T-helper 17 cell (primary cell): ENCODE measurements around the gene TSPYL4. TPM values are rescaled to one million over a fixed set of nuclear protein-coding genes. Genes with fewer than 3 reads are reported as not detected.

Experiments
- ATAC-seq: fragments of 150-1000 bp; cut with Tn5 transposase; 2 replicates; pipeline ENCODE4 v1.10.0; 2021; ENCODE audit warnings: mild to moderate bottlenecking, moderate library complexity
- DNase-seq, 3 donors: peaks; one replicate each; pipeline versions ENCODE4 v3.0.0 to v3.0.0-alpha.2; 2020 to 2021
- H3K9me3 ChIP-seq: one replicate; pipeline ENCODE4 v1.7.0; 2013; ENCODE audit warnings: low read length, mild to moderate bottlenecking; ENCODE audit not compliant: control insufficient read depth, poor library complexity, severe bottlenecking
- H3K27ac Mint-ChIP-seq: one replicate; pipeline ENCODE4 v1.8.0; 2022; ENCODE audit warnings: mild to moderate bottlenecking, moderate library complexity, mixed read lengths
- H3K27me3 Mint-ChIP-seq: one replicate; pipeline ENCODE4 v1.8.0; 2022; ENCODE audit warnings: mixed read lengths
- H3K36me3 Mint-ChIP-seq: one replicate; pipeline ENCODE4 v1.8.0; 2022; ENCODE audit warnings: low read depth, mixed read lengths
- H3K4me1 Mint-ChIP-seq: one replicate; pipeline ENCODE4 v1.8.0; 2022; ENCODE audit warnings: mild to moderate bottlenecking, mixed read lengths
- H3K4me3 Mint-ChIP-seq: one replicate; pipeline ENCODE4 v1.8.0; 2022; ENCODE audit warnings: mild to moderate bottlenecking, moderate library complexity, mixed read lengths
- total RNA-seq, 4 donors: library from RNA in 2 of 4; stranded (reverse) in 2 of 4; gene quantifications; one replicate each; pipeline ENCODE4 v1.2.3 and lab custom pipeline; 2022 to 2026

TSPYL4 gene
- total RNA-seq, 2 donors from 2014 or later = 45.8 to 56.5 TPM

GRCh38 chr6:116239256-116239655, 14.6 kb downstream of the TSPYL4 start:
- H3K9me3 ChIP-seq = no peaks in the 10 kb centered on the region
- H3K27ac Mint-ChIP-seq = no peak overlapping the region
- ATAC-seq = no peak

DNA sequence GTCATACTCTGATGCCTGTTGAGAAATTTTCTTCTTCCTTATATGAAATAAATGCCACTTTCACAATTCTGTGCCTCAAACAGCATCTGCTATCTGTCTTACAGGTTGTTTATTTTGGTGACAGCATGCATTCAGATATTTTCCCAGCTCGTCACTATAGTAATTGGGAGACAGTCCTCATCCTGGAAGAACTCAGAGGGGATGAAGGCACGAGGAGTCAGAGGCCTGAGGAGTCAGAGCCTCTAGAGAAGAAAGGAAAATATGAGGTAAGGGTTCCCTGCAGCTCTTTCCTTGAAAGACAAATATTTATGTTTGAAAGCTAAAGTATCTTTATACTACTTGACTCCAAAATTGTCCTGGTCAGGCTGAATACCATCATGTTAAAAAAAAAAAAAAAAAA, 15.8 kb downstream of the TSPYL4 start:
- H3K36me3 Mint-ChIP-seq = peaks cover 2% of the 10 kb centered on the region
- H3K27me3 Mint-ChIP-seq = no peaks in the 10 kb centered on the region
- no peak for ATAC-seq
- H3K4me3 Mint-ChIP-seq = no peak overlapping the region
- no peak for DNase-seq
- no peaks in the 10 kb centered on the region for H3K9me3 ChIP-seq
- no peaks in the 10 kb centered on the region for H3K4me1 Mint-ChIP-seq
- no peak overlapping the region for H3K27ac Mint-ChIP-seq

More at GRCh38 chr6:116239256-116239655, 14.6 kb downstream of the TSPYL4 start:
- H3K4me3 Mint-ChIP-seq = no peak overlapping the region
- H3K36me3 Mint-ChIP-seq = peaks cover 2% of the 10 kb centered on the region
- H3K4me1 Mint-ChIP-seq = no peaks in the 10 kb centered on the region
- H3K27me3 Mint-ChIP-seq = no peaks in the 10 kb centered on the region
- no peak for DNase-seq

GRCh38 chr6:116234689-116235088, 19.2 kb downstream of the TSPYL4 start:
- ATAC-seq (no peak), DNase-seq (no peak)
- Mint-ChIP-seq H3K27me3 (no peaks in the 10 kb centered on the region), H3K4me3 (no peak overlapping the region), H3K36me3 (peaks cover 6% of the 10 kb centered on the region), H3K27ac (no peak overlapping the region), H3K4me1 (peaks cover 3% of the 10 kb centered on the region)
- no peaks in the 10 kb centered on the region for H3K9me3 ChIP-seq

DNA sequence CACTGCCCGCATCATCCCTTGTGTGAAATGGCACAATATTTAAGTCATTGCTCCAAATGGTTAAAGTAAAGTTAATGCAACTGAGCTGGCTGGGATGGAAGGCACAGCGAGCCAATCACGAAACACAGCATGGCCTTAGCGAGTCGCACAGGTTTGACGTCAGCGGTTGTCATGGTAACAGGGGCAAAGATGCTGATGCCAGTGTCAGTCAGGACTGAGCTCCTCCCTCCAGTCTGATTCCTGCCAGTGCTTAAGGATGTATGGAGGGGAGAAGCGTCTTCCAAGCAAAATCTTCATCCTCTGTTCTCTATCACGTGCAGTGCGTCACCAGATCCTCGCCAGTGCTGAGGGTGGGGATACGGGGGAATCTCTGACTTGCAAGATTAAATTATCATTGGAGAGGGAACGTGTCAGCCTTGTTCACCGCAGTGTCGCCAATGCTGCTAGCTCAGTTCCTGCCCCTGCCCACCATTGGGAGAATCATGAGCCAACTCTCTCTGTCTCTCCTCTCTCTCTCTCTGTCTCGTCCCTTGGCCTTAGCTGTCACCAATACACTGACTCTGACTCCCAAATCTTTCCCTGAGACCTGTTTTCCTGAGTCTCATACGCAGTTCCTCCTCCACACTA, 24.5 kb downstream of the TSPYL4 start:
- peak overlapping the region; percentile 72 for H3K27ac Mint-ChIP-seq
- DNase-seq (no peak), ATAC-seq (no peak)
- H3K36me3 Mint-ChIP-seq = peaks cover 16% of the 10 kb centered on the region
- no peak overlapping the region for H3K4me3 Mint-ChIP-seq
- H3K27me3 Mint-ChIP-seq = no peaks in the 10 kb centered on the region
- peaks cover 18% of the 10 kb centered on the region for H3K4me1 Mint-ChIP-seq
- H3K9me3 ChIP-seq = no peaks in the 10 kb centered on the region

DNA sequence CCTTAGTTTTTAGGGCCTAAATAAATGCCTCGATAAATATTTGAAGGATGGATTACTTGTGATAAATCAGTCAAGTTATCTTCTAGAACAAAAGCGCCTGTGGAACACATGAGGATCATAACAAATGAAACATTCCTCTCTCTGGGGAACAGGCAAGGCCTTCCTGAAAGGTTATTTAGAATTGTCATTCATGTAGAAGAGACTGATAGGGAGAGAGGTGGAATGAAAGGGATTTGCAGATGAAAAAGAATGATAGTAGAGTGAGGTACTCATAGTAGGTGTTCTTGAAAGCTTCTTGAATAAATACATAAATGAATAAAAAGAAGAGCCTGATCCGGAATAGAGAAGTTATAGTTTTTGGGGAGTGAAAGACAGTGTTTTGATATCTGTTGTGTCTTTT, 30.5 kb downstream of the TSPYL4 start:
- Mint-ChIP-seq H3K27ac (no peak overlapping the region), H3K4me3 (no peak overlapping the region), H3K36me3 (peaks cover 8% of the 10 kb centered on the region), H3K27me3 (no peaks in the 10 kb centered on the region), H3K4me1 (peaks cover 10% of the 10 kb centered on the region)
- no peaks in the 10 kb centered on the region for H3K9me3 ChIP-seq
- DNase-seq = no peak
- no peak for ATAC-seq

DNA sequence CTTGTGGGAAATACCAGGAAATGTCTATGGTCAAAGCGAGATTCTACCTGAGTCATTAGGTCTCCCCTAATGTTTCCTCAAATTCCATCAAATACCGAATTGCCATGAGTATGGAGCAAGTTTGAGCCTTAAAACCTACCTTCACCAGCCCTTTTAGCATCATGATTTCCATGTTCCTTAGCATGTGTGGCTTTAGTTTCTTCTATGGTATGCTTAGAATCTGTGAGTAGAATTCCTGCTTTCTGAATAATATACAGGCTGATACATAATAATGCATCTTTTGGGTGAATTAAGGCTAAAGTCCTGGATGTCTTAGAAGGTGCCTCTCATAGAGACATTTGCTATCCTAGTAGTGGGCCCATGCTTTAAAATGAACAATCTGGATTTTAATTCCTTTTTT, 32.0 kb downstream of the TSPYL4 start:
- Mint-ChIP-seq H3K36me3 (peaks cover 8% of the 10 kb centered on the region), H3K4me3 (no peak overlapping the region), H3K27ac (no peak overlapping the region), H3K27me3 (no peaks in the 10 kb centered on the region), H3K4me1 (peaks cover 10% of the 10 kb centered on the region)
- ATAC-seq (no peak), DNase-seq (no peak)
- H3K9me3 ChIP-seq = no peaks in the 10 kb centered on the region

GRCh38 chr6:116221067-116221466, 32.8 kb downstream of the TSPYL4 start:
- DNase-seq = no peak

GRCh38 chr6:116218866-116219265, 35.0 kb downstream of the TSPYL4 start:
- no peak for ATAC-seq
- no peaks in the 10 kb centered on the region for H3K27me3 Mint-ChIP-seq
- peaks cover 3% of the 10 kb centered on the region for H3K36me3 Mint-ChIP-seq
- DNase-seq = no peak
- no peak overlapping the region for H3K4me3 Mint-ChIP-seq
- H3K27ac Mint-ChIP-seq = no peak overlapping the region
- no peaks in the 10 kb centered on the region for H3K9me3 ChIP-seq
- no peaks in the 10 kb centered on the region for H3K4me1 Mint-ChIP-seq

More at GRCh38 chr6:116221067-116221466, 32.8 kb downstream of the TSPYL4 start:
- Mint-ChIP-seq H3K27ac (no peak overlapping the region), H3K4me1 (peaks cover 10% of the 10 kb centered on the region), H3K36me3 (peaks cover 8% of the 10 kb centered on the region), H3K4me3 (no peak overlapping the region), H3K27me3 (no peaks in the 10 kb centered on the region)
- ATAC-seq = no peak
- H3K9me3 ChIP-seq = no peaks in the 10 kb centered on the region

DNA sequence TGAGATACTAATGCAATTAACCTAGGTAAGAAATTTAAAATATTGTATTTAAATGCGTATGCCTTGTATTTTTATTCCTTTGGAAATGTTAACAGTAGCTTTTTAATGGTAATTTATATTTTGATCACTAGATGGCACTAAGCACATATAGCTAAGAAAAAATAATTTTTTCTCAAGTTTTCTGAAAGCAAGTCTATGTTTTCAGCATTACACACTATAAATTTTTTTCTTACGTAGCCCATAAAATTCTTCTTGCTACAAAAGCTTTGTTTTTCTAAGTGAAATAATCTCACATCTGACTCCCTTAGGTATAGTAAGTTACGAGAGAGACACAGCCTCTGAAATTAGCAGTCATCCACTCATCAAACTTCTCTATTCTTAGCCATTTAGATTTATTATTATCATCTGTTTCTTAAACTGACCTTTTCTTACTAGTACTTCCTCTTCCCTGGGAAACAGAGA, 35.7 kb downstream of the TSPYL4 start:
- Mint-ChIP-seq H3K36me3 (peaks cover under 1% of the 10 kb centered on the region), H3K4me1 (no peaks in the 10 kb centered on the region), H3K27me3 (no peaks in the 10 kb centered on the region), H3K27ac (no peak overlapping the region), H3K4me3 (no peak overlapping the region)
- no peak for ATAC-seq
- DNase-seq = no peak
- no peaks in the 10 kb centered on the region for H3K9me3 ChIP-seq

DNA sequence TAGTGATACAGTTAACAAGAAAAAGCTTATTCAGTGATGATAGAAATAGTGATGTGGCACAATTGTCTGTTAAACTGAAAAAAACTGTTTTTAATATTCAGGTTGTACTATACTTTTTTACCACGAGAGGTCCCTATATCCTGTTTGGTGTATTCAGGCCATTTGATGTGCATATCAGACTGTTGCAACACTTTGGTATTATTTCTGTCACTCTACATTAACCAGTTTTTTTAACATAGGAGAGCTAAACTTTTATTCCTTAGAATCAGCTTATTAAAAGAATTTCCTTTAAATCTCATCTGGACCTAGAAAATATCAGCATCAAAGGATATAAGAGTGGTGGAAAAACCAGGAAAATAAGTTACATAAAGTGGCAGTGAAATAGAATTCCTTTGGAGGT, 36.8 kb downstream of the TSPYL4 start:
- no peaks in the 10 kb centered on the region for H3K9me3 ChIP-seq
- no peak overlapping the region for H3K4me3 Mint-ChIP-seq
- ATAC-seq (peak; percentile 76), DNase-seq (no peak)
- no peaks in the 10 kb centered on the region for H3K4me1 Mint-ChIP-seq
- H3K36me3 Mint-ChIP-seq = no peaks in the 10 kb centered on the region
- no peak overlapping the region for H3K27ac Mint-ChIP-seq
- H3K27me3 Mint-ChIP-seq = no peaks in the 10 kb centered on the region

GRCh38 chr6:116215414-116215813, 38.5 kb downstream of the TSPYL4 start:
- Mint-ChIP-seq H3K27me3 (no peaks in the 10 kb centered on the region), H3K4me1 (no peaks in the 10 kb centered on the region), H3K27ac (no peak overlapping the region), H3K4me3 (no peak overlapping the region), H3K36me3 (no peaks in the 10 kb centered on the region)
- ATAC-seq (no peak), DNase-seq (no peak)
- H3K9me3 ChIP-seq = no peaks in the 10 kb centered on the region

- H3K4me1 Mint-ChIP-seq = no peaks in the 10 kb centered on the region
- H3K36me3 Mint-ChIP-seq = no peaks in the 10 kb centered on the region
- no peaks in the 10 kb centered on the region for H3K27me3 Mint-ChIP-seq
- no peak overlapping the region for H3K27ac Mint-ChIP-seq
- ATAC-seq (no peak), DNase-seq (no peak)
- no peak overlapping the region for H3K4me3 Mint-ChIP-seq
- H3K9me3 ChIP-seq = no peaks in the 10 kb centered on the region
Measured at GRCh38 chr6:116214681-116215080, 39.2 kb downstream of the TSPYL4 start.

- no peaks in the 10 kb centered on the region for H3K36me3 Mint-ChIP-seq
- peaks cover 2% of the 10 kb centered on the region for H3K4me1 Mint-ChIP-seq
- no peak for ATAC-seq
- H3K27me3 Mint-ChIP-seq = no peaks in the 10 kb centered on the region
- H3K9me3 ChIP-seq = no peaks in the 10 kb centered on the region
- H3K4me3 Mint-ChIP-seq = no peak overlapping the region
- H3K27ac Mint-ChIP-seq = no peak overlapping the region
- DNase-seq = no peak
Measured at GRCh38 chr6:116210750-116211425, 43.0 kb downstream of the TSPYL4 start.

DNA sequence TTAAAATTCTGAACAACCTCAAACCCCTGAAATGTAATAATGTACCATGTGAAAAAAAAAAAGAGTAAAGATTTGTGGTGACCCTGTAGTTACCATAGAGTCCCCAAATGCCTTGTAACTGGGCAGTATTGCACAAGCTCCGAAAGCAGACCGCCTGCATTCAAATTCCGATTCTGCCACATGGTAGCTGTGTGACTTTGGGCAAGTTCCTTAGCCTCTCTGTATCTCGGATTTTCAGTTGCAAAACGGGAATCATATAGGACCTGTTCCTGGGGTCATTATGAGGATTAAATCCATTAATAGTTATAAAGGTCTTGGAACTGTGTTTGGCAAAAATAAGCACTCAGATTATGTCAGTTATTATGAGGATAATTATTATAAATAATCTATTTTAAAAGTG, 43.6 kb downstream of the TSPYL4 start:
- no peaks in the 10 kb centered on the region for H3K9me3 ChIP-seq
- H3K4me3 Mint-ChIP-seq = no peak overlapping the region
- H3K4me1 Mint-ChIP-seq = peaks cover 2% of the 10 kb centered on the region
- ATAC-seq (no peak), DNase-seq (no peak)
- H3K27me3 Mint-ChIP-seq = no peaks in the 10 kb centered on the region
- no peaks in the 10 kb centered on the region for H3K36me3 Mint-ChIP-seq
- no peak overlapping the region for H3K27ac Mint-ChIP-seq
